Activated naive CD8-positive, alpha-beta T cell treated with anti-CD3 and anti-CD28 coated beads for 36 hours (primary cell): ENCODE measurements around the gene RNF34. TPM values are rescaled to one million over a fixed set of nuclear protein-coding genes. Genes with fewer than 3 reads are reported as not detected.

Experiments
- DNase-seq: peaks from one replicate; pipeline ENCODE4 v3.0.0; 2021
- H3K27ac Mint-ChIP-seq: one replicate; pipeline ENCODE4 v1.8.0; 2022; ENCODE audit warnings: mild to moderate bottlenecking, moderate library complexity, mixed read lengths
- H3K27me3 Mint-ChIP-seq: one replicate; pipeline ENCODE4 v1.8.0; 2022; ENCODE audit warnings: mild to moderate bottlenecking, mixed read lengths
- H3K36me3 Mint-ChIP-seq: one replicate; pipeline ENCODE4 v1.8.0; 2021; ENCODE audit warnings: mild to moderate bottlenecking, mixed read lengths
- H3K4me1 Mint-ChIP-seq: one replicate; pipeline ENCODE4 v1.8.0; 2021; ENCODE audit warnings: mixed read lengths
- H3K4me3 Mint-ChIP-seq: one replicate; pipeline ENCODE4 v1.8.0; 2022; ENCODE audit warnings: mild to moderate bottlenecking, moderate library complexity, mixed read lengths
- H3K9me3 Mint-ChIP-seq: one replicate; pipeline ENCODE4 v1.8.0; 2022; ENCODE audit warnings: mixed read lengths
- total RNA-seq, 2 experiments: library from RNA; stranded (reverse); gene quantifications; one replicate each; pipeline ENCODE4 v1.2.3, GENCODE V29; 2021

Gene RNF34
- total RNA-seq, 2 experiments from 2014 or later: 60.2 to 63.9 TPM

GRCh38 chr12:121464331-121464730 lies 64.4 kb downstream of the RNF34 start:
- peaks cover 16% of the 10 kb centered on the region for H3K36me3 Mint-ChIP-seq
- no peak overlapping the region for H3K4me3 Mint-ChIP-seq
- H3K4me1 Mint-ChIP-seq: peaks cover 47% of the 10 kb centered on the region

GRCh38 chr12:121465921-121466793 lies 66.2 kb downstream of the RNF34 start:
- H3K4me1 Mint-ChIP-seq: peaks cover 31% of the 10 kb centered on the region
- DNase-seq: peak; percentile 62
- H3K27me3 Mint-ChIP-seq: no peaks in the 10 kb centered on the region
- H3K4me3 Mint-ChIP-seq: peak overlapping the region; percentile 98
- peak overlapping the region; percentile 93 for H3K27ac Mint-ChIP-seq
- no peaks in the 10 kb centered on the region for H3K9me3 Mint-ChIP-seq
- H3K36me3 Mint-ChIP-seq: peaks cover 16% of the 10 kb centered on the region

More at GRCh38 chr12:121464331-121464730, 64.4 kb downstream of the RNF34 start:
- Mint-ChIP-seq H3K9me3 (no peaks in the 10 kb centered on the region), H3K27ac (no peak overlapping the region), H3K27me3 (no peaks in the 10 kb centered on the region)
- DNase-seq: no peak

GRCh38 chr12:121466794-121467637 lies 67.1 kb downstream of the RNF34 start:
- Mint-ChIP-seq H3K9me3 (no peaks in the 10 kb centered on the region), H3K36me3 (peaks cover 16% of the 10 kb centered on the region), H3K4me1 (peaks cover 23% of the 10 kb centered on the region), H3K4me3 (peak overlapping the region; percentile 54), H3K27me3 (no peaks in the 10 kb centered on the region), H3K27ac (no peak overlapping the region)
- DNase-seq: peak; percentile 94

- H3K9me3 Mint-ChIP-seq: no peaks in the 10 kb centered on the region
- H3K36me3 Mint-ChIP-seq: peaks cover 16% of the 10 kb centered on the region
- H3K27me3 Mint-ChIP-seq: no peaks in the 10 kb centered on the region
- peaks cover 23% of the 10 kb centered on the region for H3K4me1 Mint-ChIP-seq
- peak overlapping the region; percentile 45 for H3K4me3 Mint-ChIP-seq
- no peak for DNase-seq
- H3K27ac Mint-ChIP-seq: no peak overlapping the region
Measured at GRCh38 chr12:121467638-121468498, 68.0 kb downstream of the RNF34 start.

GRCh38 chr12:121468499-121468801 lies 68.5 kb downstream of the RNF34 start:
- H3K36me3 Mint-ChIP-seq: peaks cover 16% of the 10 kb centered on the region
- H3K9me3 Mint-ChIP-seq: no peaks in the 10 kb centered on the region
- H3K27ac Mint-ChIP-seq: no peak overlapping the region
- peak overlapping the region; percentile 29 for H3K4me3 Mint-ChIP-seq
- no peaks in the 10 kb centered on the region for H3K27me3 Mint-ChIP-seq
- peaks cover 23% of the 10 kb centered on the region for H3K4me1 Mint-ChIP-seq
- no peak for DNase-seq

- Mint-ChIP-seq H3K36me3 (peaks cover 4% of the 10 kb centered on the region), H3K27me3 (no peaks in the 10 kb centered on the region), H3K9me3 (no peaks in the 10 kb centered on the region), H3K4me3 (no peak overlapping the region), H3K4me1 (peaks cover 8% of the 10 kb centered on the region), H3K27ac (no peak overlapping the region)
- no peak for DNase-seq
Measured at GRCh38 chr12:121470751-121471150, 70.8 kb downstream of the RNF34 start.

- no peaks in the 10 kb centered on the region for H3K36me3 Mint-ChIP-seq
Measured at GRCh38 chr12:121472150-121472905, 72.4 kb downstream of the RNF34 start.

More at GRCh38 chr12:121472150-121472905, 72.4 kb downstream of the RNF34 start:
- no peaks in the 10 kb centered on the region for H3K27me3 Mint-ChIP-seq
- no peak overlapping the region for H3K27ac Mint-ChIP-seq
- H3K4me3 Mint-ChIP-seq: no peak overlapping the region
- no peaks in the 10 kb centered on the region for H3K9me3 Mint-ChIP-seq
- H3K4me1 Mint-ChIP-seq: peaks cover 3% of the 10 kb centered on the region
- DNase-seq: no peak

Other genes with a start within 250 kb of the RNF34 start
- gene P2RX4, start 190.0 kb upstream of the RNF34 start, total RNA-seq: 10 to 100 TPM; 17.8 to 19.0 TPM
- gene CAMKK2, start 103.4 kb upstream of the RNF34 start, total RNA-seq: 10 to 100 TPM; 37.6 to 38.6 TPM
- gene ANAPC5, start 47.7 kb upstream of the RNF34 start, total RNA-seq: 100 to 1,000 TPM; 130 to 138 TPM
- 10 to 100 TPM; 55.3 to 57.3 TPM for gene KDM2B, start 180.9 kb downstream of the RNF34 start, total RNA-seq
- 10 to 100 TPM; 44.0 to 44.4 TPM for gene ORAI1, start 226.4 kb downstream of the RNF34 start, total RNA-seq